ENCODE results near the gene UBXN2A. TPM values are rescaled to one million over a fixed set of nuclear protein-coding genes. Genes with fewer than 3 reads are reported as not detected.

Gene UBXN2A
- total and polyA plus RNA-seq, 4 experiments from 2014 or later, result 9.7 to 15.0 (median 13.4) TPM

DNA sequence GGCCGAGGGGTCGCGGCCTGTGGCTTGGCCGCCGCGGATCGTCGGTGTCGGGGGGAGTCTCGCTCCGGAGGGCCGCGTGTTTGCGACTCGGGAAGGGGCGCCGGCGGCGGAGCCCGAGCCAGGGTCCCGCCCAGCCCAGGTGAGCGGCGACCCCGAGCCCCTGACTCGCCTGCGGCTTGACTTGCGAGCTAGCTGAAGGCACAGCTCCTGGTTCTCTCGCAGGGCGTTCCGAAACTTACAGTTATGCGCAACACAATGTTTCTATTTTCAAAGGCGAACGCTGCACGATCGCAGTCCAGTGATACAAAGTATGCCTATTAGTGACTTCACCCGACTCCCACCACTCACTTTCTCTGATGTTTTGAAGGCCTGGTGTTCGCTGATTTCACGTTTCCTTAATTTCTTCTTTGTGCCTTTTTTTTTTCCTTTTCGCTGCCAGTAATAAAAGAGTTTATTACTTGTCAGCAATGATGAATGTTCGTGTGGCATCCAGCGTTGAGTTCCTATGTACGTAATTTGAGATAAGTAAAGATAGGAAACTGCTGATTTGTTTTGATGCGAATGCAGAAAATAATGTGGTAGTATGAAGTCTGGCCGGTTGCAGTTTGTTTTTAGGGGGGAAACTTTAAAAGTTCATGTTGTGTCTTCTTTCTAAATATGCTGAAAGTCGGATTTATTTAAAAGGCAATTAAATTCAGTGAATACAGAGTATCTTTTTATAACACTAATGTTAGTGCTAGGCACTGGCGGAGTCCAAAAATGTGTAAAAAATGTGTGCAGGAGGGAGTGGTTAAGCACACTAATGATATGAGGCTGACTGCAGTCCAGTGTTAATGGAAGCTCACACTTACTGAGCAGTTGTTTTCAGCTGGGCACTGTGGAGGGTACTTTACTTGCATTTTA lies 706 bp downstream of the UBXN2A start:
- Mint-ChIP-seq H3K4me3 (peak overlapping the region; percentile 88 to 97 (median 94)), H3K4me1 (peaks cover 21 to 46% (median 30%) of the 10 kb centered on the region in 4 donors), H3K36me3 (peaks cover 0 to 14% of the 10 kb centered on the region in 2 donors), H3K27me3 (no peaks in the 10 kb centered on the region), H3K27ac (peak overlapping the region; percentile 85 to 96 (median 92)), H3K9me3 (no peaks in the 10 kb centered on the region)
- intact Hi-C loops (cut with micrococcal nuclease), result loop anchor here (1.0 to 5.0 kb wide), 2 partner anchors 14 to 136 kb away; partner anchors contain the start of genes ATAD2B and SF3B6
- Histone ChIP-seq H3K27ac (ENCODE audit: low read depth, low read length) (peak overlapping the region; percentile 70), H3K4me1 (ENCODE audit: insufficient read depth, low read length) (peaks cover 27% of the 10 kb centered on the region), H3K36me3 (ENCODE audit: insufficient read depth, low read length) (no peaks in the 10 kb centered on the region), H3K27me3 (ENCODE audit: insufficient read depth, low read length) (peaks cover 4% of the 10 kb centered on the region), H3K4me3 (ENCODE audit: low read length in 2 of 2) (peak overlapping the region; percentile 33 to 81), H3K9me3 (ENCODE audit: control insufficient read depth in 1 of 2, low read length in 2 of 2) (no peaks in the 10 kb centered on the region)
- peak in 3 of 5 donors; percentile 34 to 57 (median 39) for DNase-seq
- ChIA-PET CTCF (ENCODE audit: partially characterized antibody) (interaction anchor here (1.6 to 6.5 kb wide), 2 partner anchors 14 to 141 kb away, joined by 3 to 64 read pairs; partner anchors contain the start of gene ATAD2B), POLR2A (ENCODE audit: partially characterized antibody) (interaction anchor here (1.0 to 7.0 kb wide), 9 partner anchors 10 to 143 kb away, joined by 3 to 144 read pairs (median 4); partner anchors contain the start of genes ATAD2B, SF3B6 and TP53I3)

DNA sequence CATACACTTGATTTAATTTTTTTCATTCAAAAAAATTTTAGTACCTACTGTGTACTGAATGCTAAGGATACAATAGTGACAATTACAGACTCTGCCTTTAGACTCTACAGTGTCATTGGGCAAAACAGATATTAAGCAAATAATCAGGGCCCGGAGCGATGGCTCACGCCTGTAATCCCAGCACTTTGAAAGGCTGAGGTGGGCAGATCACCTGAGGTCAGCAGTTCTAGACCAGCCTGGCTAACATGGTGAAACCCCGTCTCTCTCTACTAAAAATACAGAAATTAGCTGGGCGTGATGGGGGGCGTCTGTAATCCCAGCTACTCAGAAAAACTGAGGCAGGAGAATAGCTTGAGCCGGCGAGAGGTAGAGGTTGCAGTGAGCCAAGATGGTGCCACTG lies 1.4 kb downstream of the UBXN2A start:
- H3K36me3 Mint-ChIP-seq, result peaks cover 0 to 14% of the 10 kb centered on the region in 2 donors
- ChIA-PET CTCF (ENCODE audit: partially characterized antibody) (interaction anchor here (0.7 to 6.5 kb wide), 3 partner anchors 15 to 142 kb away, joined by 3 to 64 read pairs (median 3); partner anchors contain the start of gene ATAD2B), POLR2A (ENCODE audit: partially characterized antibody) (interaction anchor here (7.0 kb wide), 1 partner anchor 15 kb away, joined by 144 read pairs; the partner anchor contains the start of gene ATAD2B)
- no peaks in the 10 kb centered on the region for H3K9me3 ChIP-seq (ENCODE audit: control insufficient read depth in 1 of 2, low read length in 2 of 2)
- DNase-seq, result no peak
- no peaks in the 10 kb centered on the region for H3K27me3 Mint-ChIP-seq
- no peaks in the 10 kb centered on the region for H3K36me3 ChIP-seq (ENCODE audit: insufficient read depth, low read length)
- H3K4me1 ChIP-seq (ENCODE audit: insufficient read depth, low read length), result peaks cover 27% of the 10 kb centered on the region
- H3K27ac Mint-ChIP-seq, result peak overlapping the region in 2 of 7 donors; percentile 14 to 48
- no peak overlapping the region for H3K4me3 ChIP-seq (ENCODE audit: low read length in 2 of 2)
- H3K4me1 Mint-ChIP-seq, result peaks cover 21 to 46% (median 30%) of the 10 kb centered on the region in 4 donors
- peaks cover 4% of the 10 kb centered on the region for H3K27me3 ChIP-seq (ENCODE audit: insufficient read depth, low read length)
- H3K9me3 Mint-ChIP-seq, result no peaks in the 10 kb centered on the region
- intact Hi-C loops (cut with micrococcal nuclease), result loop anchor here (5.0 kb wide), 1 partner anchor 136 kb away; the partner anchor contains the start of gene SF3B6
- H3K4me3 Mint-ChIP-seq, result peak overlapping the region in 6 of 8 donors; percentile 6 to 55 (median 25)
- H3K27ac ChIP-seq (ENCODE audit: low read depth, low read length), result no peak overlapping the region

DNA sequence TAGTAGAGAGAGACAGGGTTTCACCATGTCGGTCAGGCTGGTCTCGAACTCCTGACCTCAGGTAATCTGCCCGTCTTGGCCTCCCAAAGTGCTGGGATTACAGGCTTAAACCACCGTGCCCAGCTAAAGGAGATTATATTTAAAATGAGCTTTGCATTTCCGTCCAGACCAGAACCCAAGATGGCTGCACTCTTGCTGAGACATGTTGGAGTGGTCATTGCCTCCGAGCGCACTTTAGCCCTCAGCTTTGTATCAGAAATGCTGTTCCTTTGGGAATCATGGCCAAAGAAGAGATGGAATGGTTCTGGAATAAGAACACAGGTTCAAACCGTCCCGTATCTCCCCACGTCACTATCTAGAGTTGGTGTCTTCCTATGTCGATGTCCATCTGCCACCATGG lies 3.4 kb downstream of the UBXN2A start:
- H3K4me3 Mint-ChIP-seq, result peak overlapping the region in 1 of 8 donors; percentile 13
- POLR2A ChIA-PET (ENCODE audit: partially characterized antibody), result interaction anchor here (2.7 kb wide), 1 partner anchor 16 kb away, joined by 17 read pairs; the partner anchor contains the start of gene ATAD2B

DNA sequence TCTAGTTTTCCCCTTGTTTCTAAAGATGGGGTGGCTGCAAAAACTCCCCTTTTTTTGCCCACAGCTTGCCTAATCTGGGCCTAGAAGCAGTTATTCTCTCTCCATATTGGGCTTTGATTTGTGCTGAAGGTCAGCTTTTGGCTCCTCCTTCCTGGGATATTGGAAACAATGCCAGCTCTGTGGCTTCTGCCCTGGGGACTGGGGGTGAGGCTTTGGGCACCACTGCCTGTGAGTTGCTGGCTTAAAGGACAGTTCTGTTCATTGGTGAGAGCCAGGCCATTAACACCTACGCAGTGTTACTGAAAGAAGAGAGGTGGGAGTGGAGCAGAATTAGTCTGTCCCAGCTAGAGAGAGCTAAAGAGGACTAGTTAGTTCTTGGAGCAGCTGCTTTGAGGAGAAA lies 4.3 kb downstream of the UBXN2A start:
- H3K27me3 Mint-ChIP-seq, result no peaks in the 10 kb centered on the region

More for the DNA sequence above, 3.4 kb downstream of the UBXN2A start:
- Histone ChIP-seq H3K36me3 (ENCODE audit: insufficient read depth, low read length) (no peaks in the 10 kb centered on the region), H3K4me1 (ENCODE audit: insufficient read depth, low read length) (peaks cover 27% of the 10 kb centered on the region), H3K4me3 (ENCODE audit: low read length in 2 of 2) (no peak overlapping the region), H3K27me3 (ENCODE audit: insufficient read depth, low read length) (peaks cover 4% of the 10 kb centered on the region), H3K9me3 (ENCODE audit: control insufficient read depth in 1 of 2, low read length in 2 of 2) (no peaks in the 10 kb centered on the region), H3K27ac (ENCODE audit: low read depth, low read length) (no peak overlapping the region)
- DNase-seq, result no peak
- H3K9me3 Mint-ChIP-seq, result no peaks in the 10 kb centered on the region
- H3K27ac Mint-ChIP-seq, result no peak overlapping the region
- CTCF ChIA-PET (ENCODE audit: partially characterized antibody), result interaction anchor here (3.5 kb wide), 1 partner anchor 16 kb away, joined by 15 read pairs; the partner anchor contains the start of gene ATAD2B
- intact Hi-C loops (cut with micrococcal nuclease), result loop anchor here (5.0 kb wide), 1 partner anchor 134 kb away; the partner anchor contains the start of gene SF3B6
- peaks cover 0 to 14% of the 10 kb centered on the region in 2 donors for H3K36me3 Mint-ChIP-seq
- no peaks in the 10 kb centered on the region for H3K27me3 Mint-ChIP-seq
- H3K4me1 Mint-ChIP-seq, result peaks cover 21 to 50% (median 33%) of the 10 kb centered on the region in 4 donors

DNA sequence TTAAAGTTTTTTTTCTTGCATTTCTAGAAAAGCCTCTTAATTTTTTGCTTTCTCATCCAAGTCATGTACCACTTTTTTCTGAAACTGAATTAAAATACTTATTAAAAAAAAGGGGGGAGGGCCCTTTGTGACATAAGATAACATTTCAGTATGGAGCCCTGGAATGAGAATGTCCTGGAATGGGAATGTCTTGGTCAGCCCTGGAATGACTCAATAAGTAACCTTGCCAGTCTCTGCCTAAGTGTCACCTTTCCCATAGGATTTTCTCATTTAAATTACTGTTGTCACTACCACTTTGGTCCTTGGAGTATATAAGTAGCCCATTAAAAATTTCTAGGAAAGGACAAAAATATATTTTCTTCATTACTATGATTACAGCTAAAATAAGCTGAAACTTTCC lies 4.7 kb downstream of the UBXN2A start:
- intact Hi-C loops (cut with micrococcal nuclease), result loop anchor here (5.0 kb wide), 1 partner anchor 132 kb away; the partner anchor contains the start of gene SF3B6

More for the DNA sequence above, 4.3 kb downstream of the UBXN2A start:
- H3K4me1 ChIP-seq (ENCODE audit: insufficient read depth, low read length), result peaks cover 20% of the 10 kb centered on the region
- Mint-ChIP-seq H3K4me3 (no peak overlapping the region), H3K36me3 (peaks cover 0 to 11% of the 10 kb centered on the region in 2 donors), H3K4me1 (peaks cover 15 to 41% (median 26%) of the 10 kb centered on the region in 4 donors), H3K9me3 (no peaks in the 10 kb centered on the region), H3K27ac (peak overlapping the region in 2 of 7 donors; percentile 3 to 45)
- POLR2A ChIA-PET (ENCODE audit: partially characterized antibody), result interaction anchor here (2.7 kb wide), 1 partner anchor 17 kb away, joined by 17 read pairs; the partner anchor contains the start of gene ATAD2B
- H3K9me3 ChIP-seq (ENCODE audit: control insufficient read depth in 1 of 2, low read length in 2 of 2), result no peaks in the 10 kb centered on the region
- H3K4me3 ChIP-seq (ENCODE audit: low read length in 2 of 2), result no peak overlapping the region
- H3K27me3 ChIP-seq (ENCODE audit: insufficient read depth, low read length), result no peaks in the 10 kb centered on the region
- intact Hi-C loops (cut with micrococcal nuclease), result loop anchor here (5.0 kb wide), 1 partner anchor 133 kb away; the partner anchor contains the start of gene SF3B6
- CTCF ChIA-PET (ENCODE audit: partially characterized antibody), result interaction anchor here (3.5 kb wide), 1 partner anchor 17 kb away, joined by 15 read pairs; the partner anchor contains the start of gene ATAD2B
- no peak for DNase-seq
- no peak overlapping the region for H3K27ac ChIP-seq (ENCODE audit: low read depth, low read length)
- no peaks in the 10 kb centered on the region for H3K36me3 ChIP-seq (ENCODE audit: insufficient read depth, low read length)

DNA sequence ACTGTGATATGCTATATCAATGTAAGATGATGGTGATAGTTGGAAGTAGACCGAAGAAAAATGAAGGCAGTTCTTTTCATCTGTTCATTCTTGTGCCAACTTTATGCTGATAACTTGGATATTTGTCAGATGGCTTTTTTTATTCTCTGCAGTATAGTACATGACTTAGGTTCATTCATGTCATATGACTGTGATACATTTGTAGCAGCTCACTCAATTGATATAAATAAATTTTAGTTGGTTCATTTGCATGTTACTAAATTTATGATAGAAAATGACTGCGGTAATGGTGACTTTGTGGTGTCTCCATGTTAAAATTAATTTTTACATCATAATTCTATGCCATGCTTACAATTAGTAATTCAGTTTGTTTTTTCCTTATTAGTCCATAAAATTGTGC lies 7.1 kb downstream of the UBXN2A start:
- no peak overlapping the region for H3K4me3 Mint-ChIP-seq
- no peak overlapping the region for H3K27ac Mint-ChIP-seq
- Histone ChIP-seq H3K36me3 (ENCODE audit: insufficient read depth, low read length) (no peaks in the 10 kb centered on the region), H3K27ac (ENCODE audit: low read depth, low read length) (no peak overlapping the region), H3K4me3 (ENCODE audit: low read length in 2 of 2) (no peak overlapping the region), H3K9me3 (ENCODE audit: control insufficient read depth in 1 of 2, low read length in 2 of 2) (no peaks in the 10 kb centered on the region), H3K27me3 (ENCODE audit: insufficient read depth, low read length) (no peaks in the 10 kb centered on the region), H3K4me1 (ENCODE audit: insufficient read depth, low read length) (peaks cover 3% of the 10 kb centered on the region)
- intact Hi-C loops (cut with micrococcal nuclease), result no loop called here
- no peaks in the 10 kb centered on the region for H3K27me3 Mint-ChIP-seq
- peaks cover 0 to 1% of the 10 kb centered on the region in 2 donors for H3K36me3 Mint-ChIP-seq
- H3K4me1 Mint-ChIP-seq, result peaks cover 10 to 20% (median 16%) of the 10 kb centered on the region in 4 donors
- POLR2A ChIA-PET (ENCODE audit: partially characterized antibody), result no interaction called here
- no peak for DNase-seq
- no peaks in the 10 kb centered on the region for H3K9me3 Mint-ChIP-seq
- CTCF ChIA-PET (ENCODE audit: partially characterized antibody), result no interaction called here

More for the DNA sequence above, 4.7 kb downstream of the UBXN2A start:
- no peak for DNase-seq
- no peak overlapping the region for H3K27ac Mint-ChIP-seq
- no peaks in the 10 kb centered on the region for H3K9me3 ChIP-seq (ENCODE audit: control insufficient read depth in 1 of 2, low read length in 2 of 2)
- peaks cover 16% of the 10 kb centered on the region for H3K4me1 ChIP-seq (ENCODE audit: insufficient read depth, low read length)
- no peaks in the 10 kb centered on the region for H3K36me3 ChIP-seq (ENCODE audit: insufficient read depth, low read length)
- no peak overlapping the region for H3K4me3 ChIP-seq (ENCODE audit: low read length in 2 of 2)
- H3K36me3 Mint-ChIP-seq, result peaks cover 0 to 6% of the 10 kb centered on the region in 2 donors
- ChIA-PET CTCF (ENCODE audit: partially characterized antibody) (interaction anchor here (3.5 kb wide), 1 partner anchor 18 kb away, joined by 15 read pairs; the partner anchor contains the start of gene ATAD2B), POLR2A (ENCODE audit: partially characterized antibody) (interaction anchor here (2.7 kb wide), 1 partner anchor 18 kb away, joined by 17 read pairs; the partner anchor contains the start of gene ATAD2B)
- no peak overlapping the region for H3K27ac ChIP-seq (ENCODE audit: low read depth, low read length)
- H3K27me3 ChIP-seq (ENCODE audit: insufficient read depth, low read length), result no peaks in the 10 kb centered on the region
- H3K4me3 Mint-ChIP-seq, result no peak overlapping the region
- peaks cover 16 to 37% (median 26%) of the 10 kb centered on the region in 4 donors for H3K4me1 Mint-ChIP-seq
- H3K27me3 Mint-ChIP-seq, result no peaks in the 10 kb centered on the region
- no peaks in the 10 kb centered on the region for H3K9me3 Mint-ChIP-seq

All from CD4-positive, alpha-beta memory T cell (primary cell).